Activated gamma-delta T cell treated with Interleukin-2 at 50 U/mL for 16 hours (primary cell): ENCODE data around the gene GTPBP6.
"Not testable (repeated sequence)": the region's sequence is repeated elsewhere in the genome, so short reads cannot be mapped to it uniquely, and the experiment has no call there.

Experiments
- DNase-seq: peaks from one replicate; pipeline ENCODE4 v3.0.0-alpha.2; 2020

GTPBP6 gene

GRCh38 chrX:290476-291166, 28.0 kb downstream of the GTPBP6 start:
- DNase-seq, result no peak

GRCh38 chrX:288561-288991, 30.0 kb downstream of the GTPBP6 start:
- DNase-seq, result no peak

GRCh38 chrX:287670-288069, 30.9 kb downstream of the GTPBP6 start:
- no peak for DNase-seq

- DNase-seq, result no peak
Observed at GRCh38 chrX:285076-285677, 33.4 kb downstream of the GTPBP6 start.

GRCh38 chrX:283115-283845, 35.3 kb downstream of the GTPBP6 start:
- peak; percentile 86 for DNase-seq

GRCh38 chrX:282000-282681, 36.5 kb downstream of the GTPBP6 start:
- not testable (repeated sequence) for DNase-seq

- no peak for DNase-seq
Observed at GRCh38 chrX:281166-281999, 37.2 kb downstream of the GTPBP6 start, which contains the start of gene PLCXD1. Gene PLCXD1 (plus strand): TSS chrX:281381. CDS start chrX:284188, 2,807 bp downstream.

GRCh38 chrX:280722-281121, 37.9 kb downstream of the GTPBP6 start:
- not testable (repeated sequence) for DNase-seq

- not testable (repeated sequence) for DNase-seq
Observed at GRCh38 chrX:279757-280604, 38.6 kb downstream of the GTPBP6 start.

GRCh38 chrX:276581-277201, 41.9 kb downstream of the GTPBP6 start:
- no peak for DNase-seq

GRCh38 chrX:275967-276580, 42.5 kb downstream of the GTPBP6 start:
- DNase-seq, result peak; percentile 22

GRCh38 chrX:275476-275966, 43.1 kb downstream of the GTPBP6 start:
- DNase-seq, result no peak

GRCh38 chrX:274904-275475, 43.6 kb downstream of the GTPBP6 start:
- DNase-seq, result no peak

GRCh38 chrX:270848-271367, 47.7 kb downstream of the GTPBP6 start:
- DNase-seq, result no peak

- DNase-seq, result no peak
Observed at GRCh38 chrX:267771-268261, 50.8 kb downstream of the GTPBP6 start.

GRCh38 chrX:265502-265901, 53.1 kb downstream of the GTPBP6 start:
- no peak for DNase-seq

GRCh38 chrX:264634-265455, 53.8 kb downstream of the GTPBP6 start:
- DNase-seq, result no peak

GRCh38 chrX:264006-264405, 54.6 kb downstream of the GTPBP6 start:
- not testable (repeated sequence) for DNase-seq
